ENCODE results near the gene PITPNB.

The PITPNB gene

DNA sequence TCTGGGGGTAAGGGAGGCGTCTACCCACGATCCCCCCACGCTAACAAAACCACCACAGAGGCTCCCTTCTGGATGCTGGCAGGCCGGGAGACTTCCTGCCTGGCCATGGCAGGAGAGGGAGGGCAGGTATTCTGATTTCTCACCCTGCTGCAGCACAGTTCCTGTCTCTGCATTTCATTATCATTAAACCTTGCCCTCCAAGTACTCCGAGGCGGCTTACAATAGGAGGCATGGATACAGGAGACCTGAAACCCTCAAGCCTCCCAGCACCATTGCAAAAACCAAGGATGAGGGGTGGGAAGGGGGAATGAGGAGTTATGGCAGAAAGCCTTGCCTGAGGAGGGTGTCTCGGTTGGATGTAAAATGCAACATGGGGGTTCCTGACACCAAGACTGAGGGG is 73.4 kb downstream of the PITPNB start:
- H3K9ac ChIP-seq, result no peak overlapping the region
- no peak overlapping the region for H3K4me3 ChIP-seq (IDR thresholded peaks at IDR 0.05; ENCODE audit: insufficient read depth, low read depth, low read length)
- H2AFZ ChIP-seq (ENCODE audit: low read depth), result no peak overlapping the region
- no peak overlapping the region for H3K4me2 ChIP-seq
- H3K79me2 ChIP-seq (ENCODE audit: insufficient read depth, low read depth), result no peaks in the 10 kb centered on the region
- H4K20me1 ChIP-seq (ENCODE audit: insufficient read depth), result no peaks in the 10 kb centered on the region
- H3K36me3 ChIP-seq (ENCODE audit: insufficient read depth), result no peaks in the 10 kb centered on the region; the same call in 1 of the 2 replicates
- TF ChIP-seq, protein P1, sequence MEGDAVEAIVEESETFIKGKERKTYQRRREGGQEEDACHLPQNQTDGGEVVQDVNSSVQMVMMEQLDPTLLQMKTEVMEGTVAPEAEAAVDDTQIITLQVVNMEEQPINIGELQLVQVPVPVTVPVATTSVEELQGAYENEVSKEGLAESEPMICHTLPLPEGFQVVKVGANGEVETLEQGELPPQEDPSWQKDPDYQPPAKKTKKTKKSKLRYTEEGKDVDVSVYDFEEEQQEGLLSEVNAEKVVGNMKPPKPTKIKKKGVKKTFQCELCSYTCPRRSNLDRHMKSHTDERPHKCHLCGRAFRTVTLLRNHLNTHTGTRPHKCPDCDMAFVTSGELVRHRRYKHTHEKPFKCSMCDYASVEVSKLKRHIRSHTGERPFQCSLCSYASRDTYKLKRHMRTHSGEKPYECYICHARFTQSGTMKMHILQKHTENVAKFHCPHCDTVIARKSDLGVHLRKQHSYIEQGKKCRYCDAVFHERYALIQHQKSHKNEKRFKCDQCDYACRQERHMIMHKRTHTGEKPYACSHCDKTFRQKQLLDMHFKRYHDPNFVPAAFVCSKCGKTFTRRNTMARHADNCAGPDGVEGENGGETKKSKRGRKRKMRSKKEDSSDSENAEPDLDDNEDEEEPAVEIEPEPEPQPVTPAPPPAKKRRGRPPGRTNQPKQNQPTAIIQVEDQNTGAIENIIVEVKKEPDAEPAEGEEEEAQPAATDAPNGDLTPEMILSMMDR (conservative IDR thresholded peaks at IDR 0.05; ENCODE audit: low read depth, low read length), result no peak
- H3K27ac ChIP-seq, result no peak overlapping the region
- H3K27me3 ChIP-seq (ENCODE audit: insufficient read depth, low read depth), result no peaks in the 10 kb centered on the region
- no peaks in the 10 kb centered on the region for H3K4me1 ChIP-seq (ENCODE audit: low read depth, poor library complexity, severe bottlenecking)

DNA sequence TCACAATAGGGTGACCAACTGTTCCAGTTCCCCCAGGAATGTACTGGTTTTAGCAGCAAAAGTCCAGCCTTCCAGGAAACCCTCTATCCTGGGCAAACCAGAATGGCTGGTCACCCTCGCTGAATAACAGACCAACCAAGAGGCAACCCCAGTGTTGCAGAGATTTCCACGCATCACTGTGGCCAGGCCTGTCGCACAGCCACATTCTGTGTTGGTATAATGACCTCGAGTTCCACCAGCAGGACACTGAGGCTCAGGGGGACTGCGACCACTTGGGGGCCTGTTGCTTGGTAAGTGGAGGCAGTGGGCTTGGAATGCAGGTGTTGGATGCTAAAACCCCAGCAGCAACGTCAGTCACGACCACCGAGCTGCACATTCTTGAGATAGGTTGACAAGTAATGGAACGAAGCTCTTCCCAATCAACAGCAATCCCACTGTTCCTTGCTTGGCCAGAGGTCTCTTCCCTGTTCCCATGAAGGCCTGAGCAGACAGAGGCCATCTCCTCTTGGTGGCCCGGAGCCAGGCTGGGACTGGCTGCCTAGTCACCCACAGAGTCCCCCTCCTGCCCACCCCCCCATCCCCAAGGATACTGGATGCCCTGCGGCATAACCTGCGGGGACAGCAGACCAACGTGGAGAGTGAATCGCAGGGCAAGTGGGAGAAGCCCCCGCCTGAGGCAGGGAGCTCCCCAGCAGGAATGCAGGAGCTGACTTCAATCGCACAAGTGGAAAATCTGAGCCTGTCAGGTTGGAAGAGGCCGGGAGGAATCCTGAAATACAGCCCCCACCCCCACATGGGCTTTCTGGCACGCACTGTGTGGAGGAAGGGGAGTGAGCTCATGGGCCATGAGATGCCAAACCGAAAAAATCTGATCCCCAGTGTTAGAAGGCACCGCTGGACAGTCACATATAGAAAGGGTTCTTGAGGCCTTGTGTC is 74.1 kb downstream of the PITPNB start:
- no peak overlapping the region for H3K9ac ChIP-seq
- no peaks in the 10 kb centered on the region for H3K79me2 ChIP-seq (ENCODE audit: insufficient read depth, low read depth)
- H2AFZ ChIP-seq (ENCODE audit: low read depth), result no peak overlapping the region
- H3K27ac ChIP-seq, result no peak overlapping the region
- no peaks in the 10 kb centered on the region for H3K27me3 ChIP-seq (ENCODE audit: insufficient read depth, low read depth)
- TF ChIP-seq, protein P1 (conservative IDR thresholded peaks at IDR 0.05; ENCODE audit: low read depth, low read length), result no peak
- no peak overlapping the region for H3K4me3 ChIP-seq (IDR thresholded peaks at IDR 0.05; ENCODE audit: insufficient read depth, low read depth, low read length)
- H3K4me2 ChIP-seq, result no peak overlapping the region
- H4K20me1 ChIP-seq (ENCODE audit: insufficient read depth), result no peaks in the 10 kb centered on the region
- no peaks in the 10 kb centered on the region for H3K4me1 ChIP-seq (ENCODE audit: low read depth, poor library complexity, severe bottlenecking)
- no peaks in the 10 kb centered on the region for H3K36me3 ChIP-seq (ENCODE audit: insufficient read depth)

DNA sequence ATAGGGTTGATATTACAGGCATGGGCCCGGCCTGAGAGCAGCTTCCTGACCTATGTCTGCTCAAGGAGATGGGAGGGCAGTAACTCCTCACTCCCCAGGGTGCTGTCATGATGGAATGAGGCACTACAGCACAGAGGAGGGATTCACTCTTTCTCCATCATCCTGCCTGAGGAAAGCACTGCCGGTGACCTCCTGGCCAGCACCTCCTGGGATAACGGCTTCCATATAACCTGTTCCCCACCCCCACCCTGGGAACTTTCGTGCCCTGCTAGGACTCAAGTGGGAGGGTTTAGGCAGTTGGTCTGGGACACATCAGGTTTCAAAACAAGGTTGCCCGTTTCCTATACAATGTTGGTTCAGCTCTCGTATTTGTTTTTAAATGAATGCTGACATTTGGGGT is 74.8 kb downstream of the PITPNB start:
- Histone ChIP-seq H3K9ac (no peak overlapping the region), H3K36me3 (ENCODE audit: insufficient read depth) (no peaks in the 10 kb centered on the region), H3K27ac (no peak overlapping the region), H3K79me2 (ENCODE audit: insufficient read depth, low read depth) (no peaks in the 10 kb centered on the region), H3K4me3 (IDR thresholded peaks at IDR 0.05; ENCODE audit: insufficient read depth, low read depth, low read length) (no peak overlapping the region), H4K20me1 (ENCODE audit: insufficient read depth) (no peaks in the 10 kb centered on the region), H3K4me1 (ENCODE audit: low read depth, poor library complexity, severe bottlenecking) (no peaks in the 10 kb centered on the region), H2AFZ (ENCODE audit: low read depth) (no peak overlapping the region), H3K4me2 (no peak overlapping the region), H3K27me3 (ENCODE audit: insufficient read depth, low read depth) (no peaks in the 10 kb centered on the region)
- TF ChIP-seq, protein P1 (conservative IDR thresholded peaks at IDR 0.05; ENCODE audit: low read depth, low read length), result no peak

DNA sequence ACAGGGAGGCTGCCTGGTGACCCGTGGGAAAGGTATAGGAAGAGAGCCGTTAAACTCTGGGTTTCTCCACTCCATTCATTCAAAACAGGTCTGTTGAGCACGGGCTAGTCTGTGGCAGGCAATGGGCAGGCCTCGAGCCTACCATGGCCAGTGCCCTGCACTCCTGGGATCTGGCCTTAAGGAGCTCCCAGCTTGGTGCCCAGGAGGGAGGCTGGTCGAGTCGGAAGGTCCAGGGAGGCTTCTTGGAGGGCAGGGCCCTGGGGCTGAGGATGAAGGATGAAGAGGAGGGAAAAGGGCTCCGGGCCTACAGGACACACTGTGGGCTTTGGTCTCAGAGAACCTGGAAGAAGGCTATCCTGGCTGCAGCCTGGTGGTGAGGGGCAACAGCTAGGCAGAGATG is 75.6 kb downstream of the PITPNB start:
- no peak overlapping the region for H2AFZ ChIP-seq (ENCODE audit: low read depth)
- H3K4me1 ChIP-seq (ENCODE audit: low read depth, poor library complexity, severe bottlenecking), result no peaks in the 10 kb centered on the region
- no peaks in the 10 kb centered on the region for H3K79me2 ChIP-seq (ENCODE audit: insufficient read depth, low read depth)
- H4K20me1 ChIP-seq (ENCODE audit: insufficient read depth), result no peaks in the 10 kb centered on the region
- TF ChIP-seq, protein P1 (conservative IDR thresholded peaks at IDR 0.05; ENCODE audit: low read depth, low read length), result no peak
- no peaks in the 10 kb centered on the region for H3K27me3 ChIP-seq (ENCODE audit: insufficient read depth, low read depth)
- H3K4me3 ChIP-seq (IDR thresholded peaks at IDR 0.05; ENCODE audit: insufficient read depth, low read depth, low read length), result no peak overlapping the region
- H3K4me2 ChIP-seq, result no peak overlapping the region
- H3K36me3 ChIP-seq (ENCODE audit: insufficient read depth), result no peaks in the 10 kb centered on the region
- no peak overlapping the region for H3K9ac ChIP-seq
- no peak overlapping the region for H3K27ac ChIP-seq

Data from KMS-11 (cell line).